ENCODE results near the gene TOP1. TPM values are rescaled to one million over a fixed set of nuclear protein-coding genes. Genes with fewer than 3 reads are reported as not detected.
A peak's percentile ranks its signal among the peaks of the same experiment; 100 is the strongest.

Gene TOP1
- total RNA-seq, 1 donor from 2014 or later = 58.9 TPM

DNA sequence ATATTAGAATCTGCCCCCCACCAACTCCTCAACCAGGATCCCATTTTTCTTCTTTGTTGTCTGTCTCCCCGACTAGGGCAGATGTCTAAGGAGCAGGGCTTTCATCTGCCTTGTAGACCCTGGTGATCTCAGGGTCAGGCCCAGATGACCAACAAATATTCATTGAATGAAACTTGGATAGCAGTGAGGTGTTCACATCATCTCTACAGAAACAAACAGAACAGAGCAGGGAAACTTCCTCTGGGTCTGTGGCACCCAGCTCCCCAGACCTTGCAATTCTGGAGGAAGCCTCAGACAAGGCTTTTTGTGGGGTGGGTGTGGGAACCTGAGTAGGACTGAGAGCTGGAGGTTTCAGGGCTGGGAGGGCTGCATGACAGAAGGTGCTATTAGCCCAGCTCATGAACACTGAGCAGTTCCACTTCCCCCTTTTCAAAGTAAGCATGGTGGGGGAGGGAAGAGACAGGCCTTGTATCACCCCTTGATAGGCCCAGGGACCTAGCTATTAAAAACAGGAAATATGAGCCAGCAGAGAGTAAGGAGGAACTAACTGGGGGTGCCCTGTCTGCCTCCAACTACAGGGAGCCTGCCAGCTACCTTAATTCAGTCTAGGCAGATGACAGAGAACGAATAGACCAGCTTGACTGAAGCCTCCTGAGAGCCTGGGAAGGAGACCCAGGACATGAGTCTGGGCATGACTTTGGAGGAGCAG is 37.3 kb upstream of the TOP1 start:
- Mint-ChIP-seq H3K27ac (no peak overlapping the region), H3K4me3 (no peak overlapping the region), H3K36me3 (no peaks in the 10 kb centered on the region), H3K27me3 (ENCODE audit: insufficient read depth, low read depth) (peaks cover 7% of the 10 kb centered on the region), H3K4me1 (peaks cover 10% of the 10 kb centered on the region), H3K9me3 (no peaks in the 10 kb centered on the region)
- H3K36me3 ChIP-seq = no peaks in the 10 kb centered on the region
- peaks cover under 1% of the 10 kb centered on the region for H3F3A ChIP-seq (ENCODE audit: low read depth)
- H3K4me1 ChIP-seq = no peaks in the 10 kb centered on the region
- H3K27me3 ChIP-seq = no peaks in the 10 kb centered on the region
- no peak overlapping the region for H3K4me3 ChIP-seq
- TF ChIP-seq, protein P1, sequence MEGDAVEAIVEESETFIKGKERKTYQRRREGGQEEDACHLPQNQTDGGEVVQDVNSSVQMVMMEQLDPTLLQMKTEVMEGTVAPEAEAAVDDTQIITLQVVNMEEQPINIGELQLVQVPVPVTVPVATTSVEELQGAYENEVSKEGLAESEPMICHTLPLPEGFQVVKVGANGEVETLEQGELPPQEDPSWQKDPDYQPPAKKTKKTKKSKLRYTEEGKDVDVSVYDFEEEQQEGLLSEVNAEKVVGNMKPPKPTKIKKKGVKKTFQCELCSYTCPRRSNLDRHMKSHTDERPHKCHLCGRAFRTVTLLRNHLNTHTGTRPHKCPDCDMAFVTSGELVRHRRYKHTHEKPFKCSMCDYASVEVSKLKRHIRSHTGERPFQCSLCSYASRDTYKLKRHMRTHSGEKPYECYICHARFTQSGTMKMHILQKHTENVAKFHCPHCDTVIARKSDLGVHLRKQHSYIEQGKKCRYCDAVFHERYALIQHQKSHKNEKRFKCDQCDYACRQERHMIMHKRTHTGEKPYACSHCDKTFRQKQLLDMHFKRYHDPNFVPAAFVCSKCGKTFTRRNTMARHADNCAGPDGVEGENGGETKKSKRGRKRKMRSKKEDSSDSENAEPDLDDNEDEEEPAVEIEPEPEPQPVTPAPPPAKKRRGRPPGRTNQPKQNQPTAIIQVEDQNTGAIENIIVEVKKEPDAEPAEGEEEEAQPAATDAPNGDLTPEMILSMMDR (IDR thresholded peaks at IDR 0.05) = no peak
- TF ChIP-seq EZH2phosphoT487 (IDR thresholded peaks at IDR 0.05) = no peak
- TF ChIP-seq EZH2 (IDR thresholded peaks at IDR 0.05) = no peak
- H4K20me1 ChIP-seq (ENCODE audit: low read depth) = no peaks in the 10 kb centered on the region
- H3K4me2 ChIP-seq = no peak overlapping the region
- no peak for DNase-seq (ENCODE audit: low spot score)
- no peaks in the 10 kb centered on the region for H3K9me3 ChIP-seq (ENCODE audit: low read depth)
- H3K79me2 ChIP-seq (ENCODE audit: low read depth) = no peaks in the 10 kb centered on the region
- peak overlapping the region; percentile 95 for H2AFZ ChIP-seq (replicated peaks)
- H3K27ac ChIP-seq = no peak overlapping the region
- H3K9ac ChIP-seq = no peak overlapping the region

DNA sequence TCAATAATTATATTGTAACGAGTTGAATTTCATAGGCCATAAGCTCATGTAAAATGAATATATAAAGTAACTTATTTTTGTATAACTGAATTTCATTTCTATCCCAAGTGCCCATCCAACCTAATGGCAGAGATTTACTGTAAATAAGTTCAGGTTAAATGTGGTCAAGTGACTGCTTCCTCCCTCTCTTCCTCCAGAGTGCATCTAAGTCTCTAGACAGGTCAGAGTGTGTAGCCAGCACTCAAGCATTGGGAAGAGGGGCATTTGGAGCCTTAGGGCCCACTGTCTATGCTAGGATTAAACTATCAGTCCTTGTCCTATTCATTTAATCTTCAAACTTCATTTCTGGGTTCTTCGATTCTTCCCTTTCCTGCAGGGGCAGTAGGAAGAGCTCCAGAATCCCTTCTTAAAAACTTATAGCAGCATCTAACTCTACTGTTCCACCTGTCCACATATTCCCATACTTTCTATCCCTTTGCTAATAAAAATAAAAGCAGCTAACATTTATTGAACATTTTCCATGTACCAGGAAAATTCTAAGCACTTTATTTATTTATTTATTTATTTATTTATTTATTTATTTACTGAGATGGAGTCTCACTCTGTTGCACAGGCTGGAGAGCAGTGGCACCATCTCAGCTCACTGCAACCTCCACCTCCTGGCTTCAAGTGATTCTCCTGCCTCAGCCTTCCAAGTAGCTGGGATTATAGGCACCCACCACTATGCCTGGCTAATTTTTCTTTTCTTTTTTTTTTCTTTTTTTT is 36.1 kb upstream of the TOP1 start:
- no peak overlapping the region for H3K27ac Mint-ChIP-seq

DNA sequence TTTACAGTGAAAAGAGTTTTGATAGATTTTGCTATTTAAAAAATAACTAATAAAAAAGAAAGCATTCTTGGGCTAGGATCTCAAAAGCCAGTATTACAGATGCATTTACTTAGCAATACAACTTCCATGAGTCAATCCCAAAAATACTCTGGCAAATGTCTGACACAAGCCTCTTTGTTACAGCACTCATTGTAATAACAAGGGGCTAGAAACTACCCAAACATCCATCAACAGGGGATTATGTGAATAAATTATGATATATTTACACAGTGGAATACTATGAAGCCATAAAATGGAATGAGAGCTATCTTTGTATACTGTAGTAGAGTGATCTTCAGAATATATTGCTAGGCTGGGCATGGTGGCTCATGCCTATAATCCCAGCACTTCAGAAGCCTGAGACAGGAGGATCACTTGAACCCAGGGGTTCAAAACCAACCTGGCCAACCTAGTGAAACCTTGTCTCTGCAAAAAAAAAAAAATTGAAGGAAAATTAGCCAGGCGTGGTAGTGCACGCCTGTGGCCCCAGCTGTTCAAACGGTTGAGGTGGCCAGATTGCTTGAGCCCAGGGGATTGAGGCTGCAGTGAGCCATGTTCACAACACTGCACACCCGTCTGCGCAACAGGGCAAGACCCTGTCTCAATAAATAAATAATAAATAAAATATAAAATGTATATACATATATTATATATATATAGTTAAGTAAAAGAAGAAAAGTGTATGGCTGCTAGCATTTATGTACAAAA is 34.7 kb upstream of the TOP1 start:
- no peak overlapping the region for H3K27ac Mint-ChIP-seq
- no peaks in the 10 kb centered on the region for H3K9me3 Mint-ChIP-seq
- H4K20me1 ChIP-seq (ENCODE audit: low read depth) = no peaks in the 10 kb centered on the region
- no peak overlapping the region for H3K4me3 ChIP-seq
- peaks cover 7% of the 10 kb centered on the region for H3K27me3 Mint-ChIP-seq (ENCODE audit: insufficient read depth, low read depth)
- no peak overlapping the region for H3K4me2 ChIP-seq
- H3K36me3 Mint-ChIP-seq = no peaks in the 10 kb centered on the region
- H3K9me3 ChIP-seq (ENCODE audit: low read depth) = no peaks in the 10 kb centered on the region
- peaks cover 4% of the 10 kb centered on the region for H3K4me1 ChIP-seq
- H3K79me2 ChIP-seq (ENCODE audit: low read depth) = no peaks in the 10 kb centered on the region
- no peak overlapping the region for H3K4me3 Mint-ChIP-seq
- peaks cover 10% of the 10 kb centered on the region for H3F3A ChIP-seq (ENCODE audit: low read depth)
- no peak overlapping the region for H3K27ac ChIP-seq
- H3K36me3 ChIP-seq = no peaks in the 10 kb centered on the region
- no peak for TF ChIP-seq EZH2phosphoT487 (IDR thresholded peaks at IDR 0.05)
- no peak for TF ChIP-seq EZH2 (IDR thresholded peaks at IDR 0.05)
- TF ChIP-seq, protein P1 (IDR thresholded peaks at IDR 0.05) = no peak
- no peaks in the 10 kb centered on the region for H3K27me3 ChIP-seq
- H2AFZ ChIP-seq (replicated peaks) = no peak overlapping the region
- H3K4me1 Mint-ChIP-seq = peaks cover 12% of the 10 kb centered on the region
- no peak for DNase-seq (ENCODE audit: low spot score)
- no peak overlapping the region for H3K9ac ChIP-seq

More for the DNA sequence above, 36.1 kb upstream of the TOP1 start:
- Mint-ChIP-seq H3K4me3 (no peak overlapping the region), H3K9me3 (no peaks in the 10 kb centered on the region), H3K4me1 (peaks cover 12% of the 10 kb centered on the region), H3K36me3 (no peaks in the 10 kb centered on the region), H3K27me3 (ENCODE audit: insufficient read depth, low read depth) (peaks cover 7% of the 10 kb centered on the region)
- H3K4me3 ChIP-seq = no peak overlapping the region
- H3K4me1 ChIP-seq = peaks cover 4% of the 10 kb centered on the region
- H3F3A ChIP-seq (ENCODE audit: low read depth) = peaks cover 10% of the 10 kb centered on the region
- no peak overlapping the region for H2AFZ ChIP-seq (replicated peaks)
- TF ChIP-seq EZH2 (IDR thresholded peaks at IDR 0.05) (no peak), EZH2phosphoT487 (IDR thresholded peaks at IDR 0.05) (no peak)
- TF ChIP-seq, protein P1 (IDR thresholded peaks at IDR 0.05) = no peak
- H4K20me1 ChIP-seq (ENCODE audit: low read depth) = no peaks in the 10 kb centered on the region
- H3K9ac ChIP-seq = no peak overlapping the region
- DNase-seq (ENCODE audit: low spot score) = no peak
- no peak overlapping the region for H3K4me2 ChIP-seq
- H3K36me3 ChIP-seq = no peaks in the 10 kb centered on the region
- no peaks in the 10 kb centered on the region for H3K79me2 ChIP-seq (ENCODE audit: low read depth)
- no peak overlapping the region for H3K27ac ChIP-seq
- H3K9me3 ChIP-seq (ENCODE audit: low read depth) = no peaks in the 10 kb centered on the region
- no peaks in the 10 kb centered on the region for H3K27me3 ChIP-seq

All from neural progenitor cell (in vitro differentiated cells).